Renal cortex interstitium (tissue), 15 donors: ENCODE data around the gene CBR3. TPM values are rescaled to one million over a fixed set of nuclear protein-coding genes. Genes with fewer than 3 reads are reported as not detected.
"Not testable (repeated sequence)": the region's sequence is repeated elsewhere in the genome, so short reads cannot be mapped to it uniquely, and the experiment has no call there.

Source experiments
- DNase-seq, 11 donors: peaks; one replicate each; pipeline ENCODE4 v3.0.0-alpha.2; 2013; ENCODE audit warnings: low read depth in 9 of 11, low spot score in 4 of 11; ENCODE audit errors: extremely low read depth in 1 of 11
- long read RNA-seq, 16 experiments: transcript quantifications; one replicate each; lab custom pipeline, GENCODE V29; 2026
- polyA plus RNA-seq, 3 donors: library from polyadenylated mRNA; unstranded; fragments of 120-200 nt; gene quantifications; one replicate each; pipeline ENCODE4 v1.2.1, GENCODE V29; 2013; ENCODE audit not compliant: insufficient read length in 3 of 3

Gene CBR3
- 1 to 10 TPM; 1.2 to 2.4 (median 1.6) TPM for polyA plus RNA-seq
- long read RNA-seq, donor 1, partial matches to known transcripts = 0 of 1 reads
- long read RNA-seq, donor 1, other reads (novel, unspliced or antisense) = 0 of 1 reads
- long read RNA-seq, donor 2 = 0 reads
- long read RNA-seq, donor 3, partial matches to known transcripts = 0 of 4 reads
- long read RNA-seq, donor 3, other reads (novel, unspliced or antisense) = 0 of 4 reads
- long read RNA-seq, donor 4, partial matches to known transcripts = 0 of 3 reads
- long read RNA-seq, donor 4, other reads (novel, unspliced or antisense) = 0 of 3 reads
- long read RNA-seq, donor 5, partial matches to known transcripts = 0 of 3 reads
- long read RNA-seq, donor 5, other reads (novel, unspliced or antisense) = 0 of 3 reads
- long read RNA-seq, donor 6 = 0 reads
- long read RNA-seq, donor 7, partial matches to known transcripts = 0 of 1 reads
- long read RNA-seq, donor 7, other reads (novel, unspliced or antisense) = 0 of 1 reads
- long read RNA-seq, donor 8, partial matches to known transcripts = 0 of 3 reads
- long read RNA-seq, donor 8, other reads (novel, unspliced or antisense) = 0 of 3 reads
- long read RNA-seq, donor 9, partial matches to known transcripts = 0 of 3 reads
- long read RNA-seq, donor 9, other reads (novel, unspliced or antisense) = 0 of 3 reads
- long read RNA-seq, donor 10, partial matches to known transcripts = 0 of 2 reads
- long read RNA-seq, donor 10, other reads (novel, unspliced or antisense) = 0 of 2 reads
- long read RNA-seq, donor 11, partial matches to known transcripts = 0 of 1 reads
- long read RNA-seq, donor 11, other reads (novel, unspliced or antisense) = 0 of 1 reads
- long read RNA-seq, donor 12 = 0 reads
- long read RNA-seq, donor 13, partial matches to known transcripts = 0 of 3 reads
- long read RNA-seq, donor 13, other reads (novel, unspliced or antisense) = 0 of 3 reads
- long read RNA-seq, donor 14, partial matches to known transcripts = 0 of 2 reads
- long read RNA-seq, donor 14, other reads (novel, unspliced or antisense) = 0 of 2 reads
- long read RNA-seq, donor 15 = 0 reads
- long read RNA-seq, donor 16, partial matches to known transcripts = 0 of 3 reads
- long read RNA-seq, donor 16, other reads (novel, unspliced or antisense) = 0 of 3 reads

- DNase-seq = no peak
Observed at GRCh38 chr21:36134803-36135390, at the start of gene CBR3. TSS of gene CBR3 (plus strand) at chr21:36135079. CDS start at chr21:36135193, 114 bp downstream.

- no peak for DNase-seq
Observed at GRCh38 chr21:36087362-36088138, 47.3 kb upstream of the CBR3 start.

- DNase-seq = no peak
Observed at GRCh38 chr21:36089946-36090345, 44.9 kb upstream of the CBR3 start.

- DNase-seq = no peak
Observed at GRCh38 chr21:36092681-36093080, 42.2 kb upstream of the CBR3 start.

GRCh38 chr21:36093512-36093911 is 41.4 kb upstream of the CBR3 start:
- no peak for DNase-seq

- DNase-seq = no peak
Observed at GRCh38 chr21:36096398-36097290, 38.2 kb upstream of the CBR3 start.

GRCh38 chr21:36097427-36098181 is 37.3 kb upstream of the CBR3 start:
- DNase-seq = peak in 6 of 11 donors; percentile 18 to 80 (median 58)

- no peak for DNase-seq
Observed at GRCh38 chr21:36098182-36098532, 36.7 kb upstream of the CBR3 start.

GRCh38 chr21:36099000-36099399 is 35.9 kb upstream of the CBR3 start:
- no peak for DNase-seq

GRCh38 chr21:36099695-36100211 is 35.1 kb upstream of the CBR3 start:
- not testable (repeated sequence) for DNase-seq

GRCh38 chr21:36100971-36101641 is 33.8 kb upstream of the CBR3 start:
- no peak for DNase-seq

GRCh38 chr21:36103434-36103833 is 31.4 kb upstream of the CBR3 start:
- no peak for DNase-seq

GRCh38 chr21:36104317-36105300 is 30.3 kb upstream of the CBR3 start:
- DNase-seq = peak in 10 of 11 donors; percentile 49 to 77 (median 68)

- DNase-seq = no peak
Observed at GRCh38 chr21:36105327-36105842, 29.5 kb upstream of the CBR3 start.

GRCh38 chr21:36109868-36110267 is 25.0 kb upstream of the CBR3 start:
- DNase-seq = no peak
